Right atrium auricular region (tissue), 2 donors: Measurements from ENCODE around the gene PDE6B. TPM values are rescaled to one million over a fixed set of nuclear protein-coding genes. Genes with fewer than 3 reads are reported as not detected.

Experiments
- DNase-seq: peaks from one replicate; pipeline ENCODE4 v3.0.0-alpha.2; 2019; ENCODE audit warnings: low spot score
- H3K27ac ChIP-seq, 2 donors: fragments of 200-600 bp; sonication (generic); 1 replicate in 1 of 2; 2 replicates in 1 of 2; pipeline ENCODE4 v1.5.1; 2016 to 2019
- H3K27me3 ChIP-seq, 2 donors: fragments of 200-600 bp; sonication (generic); one replicate each; pipeline versions ENCODE4 v1.5.1 to v1.6.0; 2017 to 2019
- H3K36me3 ChIP-seq: fragments of 200-600 bp; sonication (generic); one replicate; pipeline ENCODE4 v1.5.1; 2016
- H3K4me1 ChIP-seq, 2 donors: fragments of 200-600 bp; sonication (generic); one replicate each; pipeline versions ENCODE4 v1.5.1 to v1.6.0; 2017 to 2019
- H3K4me3 ChIP-seq, 2 donors: fragments of 200-600 bp; sonication (generic); 1 replicate in 1 of 2; 2 replicates in 1 of 2; pipeline ENCODE4 v1.5.1; 2017 to 2019; ENCODE audit warnings: mild to moderate bottlenecking in 1 of 2, moderate library complexity in 1 of 2
- H3K9me3 ChIP-seq, 2 donors: fragments of 200-600 bp; sonication (generic); one replicate each; pipeline ENCODE4 v1.5.1; 2019
- CTCF ChIP-seq, 2 donors: fragments of 200-600 bp; sonication (generic); IDR thresholded peaks; one replicate each; pipeline ENCODE4 v1.5.1; 2019; ENCODE audit warnings: antibody characterized with exemption in 2 of 2
- total RNA-seq, 2 donors: library from RNA; depleted of rRNA; stranded (reverse); fragments of >200 nt; gene quantifications; one replicate each; pipeline ENCODE4 v1.1.0, GENCODE V29; 2016

The PDE6B gene
- total RNA-seq, 2 donors from 2014 or later, result 2.3 to 4.6 TPM

- Histone ChIP-seq H3K4me1 (no peaks in the 10 kb centered on the region), H3K4me3 (no peak overlapping the region), H3K36me3 (no peaks in the 10 kb centered on the region), H3K27ac (no peak overlapping the region), H3K27me3 (no peaks in the 10 kb centered on the region), H3K9me3 (no peaks in the 10 kb centered on the region)
- DNase-seq, result no peak
- TF ChIP-seq CTCF (IDR thresholded peaks at IDR 0.05), result no peak
These were observed 29.6 kb downstream of the PDE6B start for GRCh38 chr4:654871-655463.

GRCh38 chr4:655464-656151 lies 30.2 kb downstream of the PDE6B start:
- Histone ChIP-seq H3K4me1 (no peaks in the 10 kb centered on the region), H3K9me3 (no peaks in the 10 kb centered on the region), H3K4me3 (no peak overlapping the region), H3K36me3 (no peaks in the 10 kb centered on the region), H3K27ac (no peak overlapping the region), H3K27me3 (no peaks in the 10 kb centered on the region)
- no peak for TF ChIP-seq CTCF (IDR thresholded peaks at IDR 0.05)
- no peak for DNase-seq

GRCh38 chr4:656436-657337 lies 31.3 kb downstream of the PDE6B start:
- Histone ChIP-seq H3K9me3 (no peaks in the 10 kb centered on the region), H3K36me3 (no peaks in the 10 kb centered on the region), H3K4me3 (no peak overlapping the region), H3K27ac (no peak overlapping the region), H3K4me1 (no peaks in the 10 kb centered on the region), H3K27me3 (no peaks in the 10 kb centered on the region)
- no peak for TF ChIP-seq CTCF (IDR thresholded peaks at IDR 0.05)
- DNase-seq, result no peak

GRCh38 chr4:657338-657833 lies 32.0 kb downstream of the PDE6B start:
- H3K4me1 ChIP-seq, result no peaks in the 10 kb centered on the region
- H3K27ac ChIP-seq, result no peak overlapping the region
- no peak for TF ChIP-seq CTCF (IDR thresholded peaks at IDR 0.05)
- H3K36me3 ChIP-seq, result no peaks in the 10 kb centered on the region
- H3K9me3 ChIP-seq, result no peaks in the 10 kb centered on the region
- DNase-seq, result no peak
- H3K4me3 ChIP-seq, result no peak overlapping the region
- H3K27me3 ChIP-seq, result no peaks in the 10 kb centered on the region

- Histone ChIP-seq H3K36me3 (no peaks in the 10 kb centered on the region), H3K27me3 (no peaks in the 10 kb centered on the region), H3K4me3 (no peak overlapping the region), H3K9me3 (no peaks in the 10 kb centered on the region), H3K4me1 (peaks cover 0 to 2% of the 10 kb centered on the region in 2 donors), H3K27ac (no peak overlapping the region)
- DNase-seq, result no peak
- no peak for TF ChIP-seq CTCF (IDR thresholded peaks at IDR 0.05)
These were observed 32.7 kb downstream of the PDE6B start for GRCh38 chr4:657834-658667.
